ENCODE measurements around the gene SFRP5.

The SFRP5 gene

GRCh38 chr10:97791824-97792721 is 20.3 kb upstream of the SFRP5 start:
- H3K27ac ChIP-seq (ENCODE audit: low read depth, low read length), result no peak overlapping the region
- H3K56ac ChIP-seq (ENCODE audit: low read length), result no peak overlapping the region
- H4K8ac ChIP-seq (ENCODE audit: low read depth, low read length), result no peak overlapping the region
- no peak overlapping the region for H3K4me2 ChIP-seq (ENCODE audit: low read length)
- no peaks in the 10 kb centered on the region for H3K36me3 ChIP-seq (ENCODE audit: control insufficient read depth, insufficient read depth, low read length)
- H2AK5ac ChIP-seq (ENCODE audit: low read length), result no peak overlapping the region
- no peak overlapping the region for H2BK15ac ChIP-seq (replicated peaks; ENCODE audit: low read depth)
- H2BK5ac ChIP-seq (ENCODE audit: low read length), result no peak overlapping the region
- peaks cover 2% of the 10 kb centered on the region for H3K4me1 ChIP-seq (ENCODE audit: control insufficient read depth, low read depth, low read length)
- H3K4me3 ChIP-seq (ENCODE audit: low read length), result no peak overlapping the region
- no peak overlapping the region for H2BK120ac ChIP-seq (ENCODE audit: low read depth, low read length)
- no CpG with 5 or more reads among the region's 13 CpGs for WGBS (ENCODE audit: extremely low coverage, insufficient coverage, low lambda C conversion rate)
- H3K79me1 ChIP-seq (ENCODE audit: low read length), result no peaks in the 10 kb centered on the region
- H3K4ac ChIP-seq (ENCODE audit: low read depth, low read length), result no peak overlapping the region
- H4K5ac ChIP-seq (ENCODE audit: low read length), result no peak overlapping the region
- H3K23ac ChIP-seq (ENCODE audit: low read length), result no peak overlapping the region
- peak; percentile 75 for DNase-seq
- H3K79me2 ChIP-seq (ENCODE audit: control insufficient read depth, insufficient read depth, low read length), result no peaks in the 10 kb centered on the region
- no peak overlapping the region for H3K9ac ChIP-seq (ENCODE audit: low read length)
- H3K27me3 ChIP-seq (ENCODE audit: insufficient read depth, low read length, poor library complexity), result no peaks in the 10 kb centered on the region
- no peak overlapping the region for H3K18ac ChIP-seq (ENCODE audit: low read length)

DNA sequence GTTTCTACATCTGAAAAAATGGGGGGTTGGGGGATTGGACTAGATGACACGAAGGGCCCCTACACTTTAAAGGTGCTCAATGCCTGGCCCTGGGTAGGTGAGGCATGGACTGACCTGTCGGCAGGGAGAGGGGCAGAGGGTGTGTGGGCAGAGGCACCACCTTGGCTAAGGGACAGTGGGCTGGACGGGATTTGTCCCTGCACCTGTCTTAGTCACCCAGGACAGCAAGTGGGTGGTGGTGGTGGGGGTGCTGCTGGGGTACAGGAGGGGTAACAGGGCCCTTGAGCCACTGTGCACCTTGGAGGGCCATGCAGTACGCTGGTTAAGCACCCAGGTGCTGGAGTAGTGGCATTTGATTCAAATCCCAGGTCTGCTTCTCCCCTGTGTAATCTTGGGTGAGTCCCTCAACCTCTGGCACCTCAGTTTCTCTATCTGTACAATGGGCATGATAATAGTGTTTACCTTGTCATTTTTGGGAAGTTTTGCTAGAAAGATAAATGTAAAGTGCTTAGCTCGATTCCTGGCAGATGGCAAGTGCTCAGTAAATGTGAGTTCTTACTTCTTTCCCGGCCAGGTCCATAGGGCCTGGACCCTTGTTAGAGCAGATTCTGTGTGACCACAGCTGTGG is 18.1 kb upstream of the SFRP5 start:
- Histone ChIP-seq H3K56ac (ENCODE audit: low read length) (no peak overlapping the region), H3K18ac (ENCODE audit: low read length) (no peak overlapping the region), H4K8ac (ENCODE audit: low read depth, low read length) (no peak overlapping the region), H3K9ac (ENCODE audit: low read length) (no peak overlapping the region), H3K79me2 (ENCODE audit: control insufficient read depth, insufficient read depth, low read length) (no peaks in the 10 kb centered on the region), H3K36me3 (ENCODE audit: control insufficient read depth, insufficient read depth, low read length) (no peaks in the 10 kb centered on the region), H3K79me1 (ENCODE audit: low read length) (no peaks in the 10 kb centered on the region), H4K5ac (ENCODE audit: low read length) (no peak overlapping the region), H3K4me2 (ENCODE audit: low read length) (no peak overlapping the region), H3K23ac (ENCODE audit: low read length) (no peak overlapping the region), H3K27ac (ENCODE audit: low read depth, low read length) (no peak overlapping the region), H3K4me3 (ENCODE audit: low read length) (no peak overlapping the region), H2BK15ac (replicated peaks; ENCODE audit: low read depth) (no peak overlapping the region), H3K27me3 (ENCODE audit: insufficient read depth, low read length, poor library complexity) (no peaks in the 10 kb centered on the region), H3K4me1 (ENCODE audit: control insufficient read depth, low read depth, low read length) (peaks cover 2% of the 10 kb centered on the region), H2AK5ac (ENCODE audit: low read length) (no peak overlapping the region), H3K4ac (ENCODE audit: low read depth, low read length) (no peak overlapping the region), H2BK5ac (ENCODE audit: low read length) (no peak overlapping the region), H2BK120ac (ENCODE audit: low read depth, low read length) (no peak overlapping the region)
- no peak for DNase-seq
- WGBS (ENCODE audit: extremely low coverage, insufficient coverage, low lambda C conversion rate), result no CpG with 5 or more reads among the region's 6 CpGs

GRCh38 chr10:97788552-97789442 is 17.0 kb upstream of the SFRP5 start:
- no peak overlapping the region for H2AK5ac ChIP-seq (ENCODE audit: low read length)
- WGBS (ENCODE audit: extremely low coverage, insufficient coverage, low lambda C conversion rate), result no CpG with 5 or more reads among the region's 22 CpGs
- H3K79me1 ChIP-seq (ENCODE audit: low read length), result no peaks in the 10 kb centered on the region
- no peaks in the 10 kb centered on the region for H3K36me3 ChIP-seq (ENCODE audit: control insufficient read depth, insufficient read depth, low read length)
- H3K4ac ChIP-seq (ENCODE audit: low read depth, low read length), result no peak overlapping the region
- H3K4me2 ChIP-seq (ENCODE audit: low read length), result no peak overlapping the region
- no peaks in the 10 kb centered on the region for H3K27me3 ChIP-seq (ENCODE audit: insufficient read depth, low read length, poor library complexity)
- H3K23ac ChIP-seq (ENCODE audit: low read length), result no peak overlapping the region
- H3K56ac ChIP-seq (ENCODE audit: low read length), result no peak overlapping the region
- H3K18ac ChIP-seq (ENCODE audit: low read length), result no peak overlapping the region
- no peak overlapping the region for H2BK120ac ChIP-seq (ENCODE audit: low read depth, low read length)
- no peak overlapping the region for H3K4me3 ChIP-seq (ENCODE audit: low read length)
- no peaks in the 10 kb centered on the region for H3K79me2 ChIP-seq (ENCODE audit: control insufficient read depth, insufficient read depth, low read length)
- H4K5ac ChIP-seq (ENCODE audit: low read length), result no peak overlapping the region
- H4K8ac ChIP-seq (ENCODE audit: low read depth, low read length), result no peak overlapping the region
- peak; percentile 91 for DNase-seq
- H3K9ac ChIP-seq (ENCODE audit: low read length), result no peak overlapping the region
- H3K4me1 ChIP-seq (ENCODE audit: control insufficient read depth, low read depth, low read length), result peaks cover 2% of the 10 kb centered on the region
- H3K27ac ChIP-seq (ENCODE audit: low read depth, low read length), result no peak overlapping the region
- H2BK5ac ChIP-seq (ENCODE audit: low read length), result no peak overlapping the region
- no peak overlapping the region for H2BK15ac ChIP-seq (replicated peaks; ENCODE audit: low read depth)

GRCh38 chr10:97785731-97786130 is 13.9 kb upstream of the SFRP5 start:
- H2BK120ac ChIP-seq (ENCODE audit: low read depth, low read length), result no peak overlapping the region
- no peaks in the 10 kb centered on the region for H3K27me3 ChIP-seq (ENCODE audit: insufficient read depth, low read length, poor library complexity)
- H3K18ac ChIP-seq (ENCODE audit: low read length), result no peak overlapping the region
- peaks cover 10% of the 10 kb centered on the region for H3K4me1 ChIP-seq (ENCODE audit: control insufficient read depth, low read depth, low read length)
- no peak overlapping the region for H4K8ac ChIP-seq (ENCODE audit: low read depth, low read length)
- H3K4me3 ChIP-seq (ENCODE audit: low read length), result no peak overlapping the region
- no peak overlapping the region for H4K5ac ChIP-seq (ENCODE audit: low read length)
- no peaks in the 10 kb centered on the region for H3K79me2 ChIP-seq (ENCODE audit: control insufficient read depth, insufficient read depth, low read length)
- H3K4me2 ChIP-seq (ENCODE audit: low read length), result no peak overlapping the region
- H3K79me1 ChIP-seq (ENCODE audit: low read length), result no peaks in the 10 kb centered on the region
- H2BK5ac ChIP-seq (ENCODE audit: low read length), result no peak overlapping the region
- H3K27ac ChIP-seq (ENCODE audit: low read depth, low read length), result no peak overlapping the region
- no CpG with 5 or more reads among the region's 9 CpGs for WGBS (ENCODE audit: extremely low coverage, insufficient coverage, low lambda C conversion rate)
- no peak overlapping the region for H2AK5ac ChIP-seq (ENCODE audit: low read length)
- H3K23ac ChIP-seq (ENCODE audit: low read length), result no peak overlapping the region
- no peak overlapping the region for H3K4ac ChIP-seq (ENCODE audit: low read depth, low read length)
- H3K56ac ChIP-seq (ENCODE audit: low read length), result no peak overlapping the region
- H3K36me3 ChIP-seq (ENCODE audit: control insufficient read depth, insufficient read depth, low read length), result no peaks in the 10 kb centered on the region
- no peak overlapping the region for H2BK15ac ChIP-seq (replicated peaks; ENCODE audit: low read depth)
- DNase-seq, result no peak
- H3K9ac ChIP-seq (ENCODE audit: low read length), result no peak overlapping the region

DNA sequence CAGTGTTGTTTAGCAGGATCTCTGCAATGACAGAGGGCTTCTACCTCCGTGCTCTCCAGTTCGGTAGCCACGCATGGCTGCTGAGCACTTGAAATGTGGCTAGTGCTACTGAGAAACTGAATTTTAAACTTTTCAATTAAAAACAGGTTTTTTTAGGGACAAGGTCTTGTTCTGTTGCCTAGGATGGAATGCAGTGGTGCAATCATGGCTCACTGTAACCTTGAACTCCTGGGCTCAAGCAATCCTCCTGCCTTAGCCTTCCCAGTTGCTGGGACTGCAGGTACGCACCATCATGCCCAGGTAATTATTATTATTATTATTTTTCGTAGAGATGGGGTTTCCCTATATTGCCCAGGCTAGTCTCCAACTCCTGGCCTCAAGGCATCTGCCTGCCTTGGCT is 13.4 kb upstream of the SFRP5 start:
- WGBS (ENCODE audit: extremely low coverage, insufficient coverage, low lambda C conversion rate), result no CpG with 5 or more reads among the region's 5 CpGs
- no peak overlapping the region for H3K27ac ChIP-seq (ENCODE audit: low read depth, low read length)

More for the DNA sequence above, 13.4 kb upstream of the SFRP5 start:
- Histone ChIP-seq H2BK15ac (replicated peaks; ENCODE audit: low read depth) (no peak overlapping the region), H2BK5ac (ENCODE audit: low read length) (no peak overlapping the region), H3K18ac (ENCODE audit: low read length) (no peak overlapping the region), H3K27me3 (ENCODE audit: insufficient read depth, low read length, poor library complexity) (no peaks in the 10 kb centered on the region), H3K9ac (ENCODE audit: low read length) (no peak overlapping the region), H3K4me2 (ENCODE audit: low read length) (no peak overlapping the region), H2BK120ac (ENCODE audit: low read depth, low read length) (no peak overlapping the region), H4K8ac (ENCODE audit: low read depth, low read length) (no peak overlapping the region), H3K4me3 (ENCODE audit: low read length) (no peak overlapping the region), H3K36me3 (ENCODE audit: control insufficient read depth, insufficient read depth, low read length) (no peaks in the 10 kb centered on the region), H3K4ac (ENCODE audit: low read depth, low read length) (no peak overlapping the region), H3K23ac (ENCODE audit: low read length) (no peak overlapping the region), H3K56ac (ENCODE audit: low read length) (no peak overlapping the region), H4K5ac (ENCODE audit: low read length) (no peak overlapping the region), H2AK5ac (ENCODE audit: low read length) (no peak overlapping the region), H3K79me1 (ENCODE audit: low read length) (no peaks in the 10 kb centered on the region), H3K4me1 (ENCODE audit: control insufficient read depth, low read depth, low read length) (peaks cover 10% of the 10 kb centered on the region), H3K79me2 (ENCODE audit: control insufficient read depth, insufficient read depth, low read length) (no peaks in the 10 kb centered on the region)
- DNase-seq, result no peak
